Right lobe of liver (tissue), 6 donors: ENCODE measurements around the gene RBFOX2. TPM values are rescaled to one million over a fixed set of nuclear protein-coding genes. Genes with fewer than 3 reads are reported as not detected.
"Not testable (repeated sequence)": the region's sequence is repeated elsewhere in the genome, so short reads cannot be mapped to it uniquely, and the experiment has no call there.

Source experiments
- ATAC-seq, 4 donors: fragments of 200-7000 bp; cut with Tn5 transposase; one replicate each; pipeline ENCODE4 v1.9.1; 2020; ENCODE audit warnings: mild to moderate bottlenecking in 4 of 4, moderate library complexity in 4 of 4
- DNase-seq, 3 donors: peaks; one replicate each; pipeline ENCODE4 v3.0.0-alpha.2; 2020
- H3K27ac ChIP-seq, 3 donors: fragments of 200-600 bp; one replicate each; pipeline ENCODE4 v1.8.0; 2022
- H3K27me3 ChIP-seq, 2 donors: fragments of 200-600 bp; one replicate each; pipeline ENCODE4 v1.8.0; 2022
- H3K36me3 ChIP-seq, 4 donors: fragments of 200-600 bp; sonication (generic) in 1 of 4; one replicate each; pipeline versions ENCODE4 v1.5.1 to v1.8.0; 2017 to 2022; ENCODE audit warnings: control low read depth in 1 of 4
- H3K4me1 ChIP-seq, 4 donors: fragments of 200-600 bp; sonication (generic) in 1 of 4; one replicate each; pipeline versions ENCODE4 v1.5.1 to v1.8.0; 2017 to 2022; ENCODE audit warnings: control low read depth in 1 of 4
- H3K4me3 ChIP-seq, 3 donors: fragments of 200-600 bp; one replicate each; pipeline ENCODE4 v1.8.0; 2022
- H3K9me3 ChIP-seq, 4 donors: fragments of 200-600 bp; sonication (generic) in 1 of 4; one replicate each; pipeline versions ENCODE4 v1.5.1 to v1.8.0; 2017 to 2022; ENCODE audit warnings: control low read depth in 1 of 4
- CTCF ChIP-seq, 4 donors: fragments of 200-600 bp in 3 of 4; fragments of 450-650 bp in 1 of 4; IDR thresholded peaks; one replicate each; pipeline versions ENCODE4 v1.5.1 to v1.8.0; 2016 to 2022; ENCODE audit warnings: antibody characterized with exemption in 4 of 4, mild to moderate bottlenecking in 2 of 4
- POLR2A ChIP-seq: fragments of 450-650 bp; IDR thresholded peaks from one replicate; pipeline ENCODE4 v1.6.1; 2017; ENCODE audit warnings: antibody characterized with exemption, mild to moderate bottlenecking
- WGBS: methylation state at CpG from one replicate; pipeline ENCODE4 v1.1.6; 2018; ENCODE audit warnings: low coverage, low lambda C conversion rate; ENCODE audit not compliant: insufficient coverage; ENCODE audit errors: missing lambda C conversion rate; 5-methylcytosine and 5-hydroxymethylcytosine counted together
- intact Hi-C, 2 donors: fragments of 100-400 bp; cut with DNase I; formaldehyde crosslinking; loops; one replicate each; pipeline versions ENCODE4 v1.11.2 to v1.14.1; 2022
- total RNA-seq, 6 experiments: library from RNA; depleted of rRNA in 2 of 6; stranded (reverse); fragments of >200 nt in 2 of 6; fragmentation: NEBNext Ultra II Directional in 3 of 6; extraction: Animal tissue kit (Norgen Biotek cat#: 25700) in 3 of 6; gene quantifications; one replicate each; pipeline versions ENCODE4 v1.1.0 to v1.2.4, GENCODE V29; 2016 to 2023
- donor health status: DM: no; HTN: yes; CAD: no.
- donor health status: DM: no; HTN: no; CAD: no.
- donor health status: DM: no; HTN: no; CAD: no.
- donor health status: DM: no; HTN: yes; CAD: no.
- donor health status: DM: no; HTN: yes; CAD: no.

The RBFOX2 gene
- total RNA-seq, 6 experiments from 2014 or later: 23.9 to 36.5 (median 29.5) TPM

GRCh38 chr22:35792506-35792905, 236.1 kb downstream of the RBFOX2 start:
- H3K4me3 ChIP-seq: no peak overlapping the region
- no peaks in the 10 kb centered on the region for H3K36me3 ChIP-seq
- H3K27me3 ChIP-seq: no peaks in the 10 kb centered on the region
- DNase-seq (no peak), ATAC-seq (no peak)
- no peaks in the 10 kb centered on the region for H3K9me3 ChIP-seq
- no peak overlapping the region for H3K27ac ChIP-seq
- peaks cover 0 to 8% (median 2%) of the 10 kb centered on the region in 4 donors for H3K4me1 ChIP-seq
- WGBS: 78% methylated on average over 4 of the region's 4 CpGs
- intact Hi-C loops: no loop called here
- TF ChIP-seq POLR2A: no peak
- no peak for TF ChIP-seq CTCF (IDR thresholded peaks at IDR 0.05)

GRCh38 chr22:35791788-35792187, 236.8 kb downstream of the RBFOX2 start:
- ATAC-seq: peak in 1 of 4 donors; percentile 52

GRCh38 chr22:35785181-35785923, 243.3 kb downstream of the RBFOX2 start:
- H3K27me3 ChIP-seq: no peaks in the 10 kb centered on the region
- no peaks in the 10 kb centered on the region for H3K4me1 ChIP-seq
- no peak overlapping the region for H3K27ac ChIP-seq
- H3K36me3 ChIP-seq: peaks cover 0 to 9% (median 0%) of the 10 kb centered on the region in 4 donors
- ATAC-seq (no peak), DNase-seq (no peak)
- intact Hi-C loops: no loop called here
- H3K4me3 ChIP-seq: no peak overlapping the region
- no peaks in the 10 kb centered on the region for H3K9me3 ChIP-seq
- TF ChIP-seq CTCF (IDR thresholded peaks at IDR 0.05) (no peak), POLR2A (no peak)
- WGBS: 77% methylated on average over 4 of the region's 4 CpGs

More at GRCh38 chr22:35791788-35792187, 236.8 kb downstream of the RBFOX2 start:
- H3K36me3 ChIP-seq, H3K27ac ChIP-seq, DNase-seq, H3K9me3 ChIP-seq, H3K4me1 ChIP-seq, intact Hi-C loops, H3K27me3 ChIP-seq, H3K4me3 ChIP-seq: not testable (repeated sequence)
- 43% methylated on average over 1 of the region's 2 CpGs for WGBS

DNA sequence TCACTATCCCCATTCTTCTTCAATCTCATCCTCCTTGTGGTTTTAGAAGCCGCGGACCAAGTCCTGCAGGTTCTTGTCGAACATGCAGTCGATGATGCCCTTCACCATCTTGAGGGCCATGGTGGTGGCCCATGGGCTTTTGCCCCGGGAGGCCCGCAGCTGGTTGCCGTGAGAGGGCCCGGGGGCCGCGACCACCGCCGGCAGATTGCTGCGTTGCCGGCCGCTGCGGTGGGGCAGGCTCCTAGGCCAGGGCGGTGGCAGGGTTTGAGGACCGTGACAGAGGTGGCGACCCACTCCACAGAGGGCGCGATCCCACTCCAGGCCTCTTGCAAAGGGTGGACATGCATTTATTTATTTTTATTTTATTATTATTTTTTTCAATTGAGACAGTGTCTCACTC, 244.0 kb downstream of the RBFOX2 start:
- DNase-seq (no peak), ATAC-seq (peak in 1 of 4 donors; percentile 25)
- H3K27ac ChIP-seq: no peak overlapping the region
- no peak overlapping the region for H3K4me3 ChIP-seq
- no peaks in the 10 kb centered on the region for H3K4me1 ChIP-seq
- intact Hi-C loops: no loop called here
- peaks cover 0 to 9% (median 0%) of the 10 kb centered on the region in 4 donors for H3K36me3 ChIP-seq
- TF ChIP-seq CTCF (IDR thresholded peaks at IDR 0.05) (no peak), POLR2A (no peak)
- 100% methylated on average over 4 of the region's 21 CpGs for WGBS
- no peaks in the 10 kb centered on the region for H3K27me3 ChIP-seq
- no peaks in the 10 kb centered on the region for H3K9me3 ChIP-seq

DNA sequence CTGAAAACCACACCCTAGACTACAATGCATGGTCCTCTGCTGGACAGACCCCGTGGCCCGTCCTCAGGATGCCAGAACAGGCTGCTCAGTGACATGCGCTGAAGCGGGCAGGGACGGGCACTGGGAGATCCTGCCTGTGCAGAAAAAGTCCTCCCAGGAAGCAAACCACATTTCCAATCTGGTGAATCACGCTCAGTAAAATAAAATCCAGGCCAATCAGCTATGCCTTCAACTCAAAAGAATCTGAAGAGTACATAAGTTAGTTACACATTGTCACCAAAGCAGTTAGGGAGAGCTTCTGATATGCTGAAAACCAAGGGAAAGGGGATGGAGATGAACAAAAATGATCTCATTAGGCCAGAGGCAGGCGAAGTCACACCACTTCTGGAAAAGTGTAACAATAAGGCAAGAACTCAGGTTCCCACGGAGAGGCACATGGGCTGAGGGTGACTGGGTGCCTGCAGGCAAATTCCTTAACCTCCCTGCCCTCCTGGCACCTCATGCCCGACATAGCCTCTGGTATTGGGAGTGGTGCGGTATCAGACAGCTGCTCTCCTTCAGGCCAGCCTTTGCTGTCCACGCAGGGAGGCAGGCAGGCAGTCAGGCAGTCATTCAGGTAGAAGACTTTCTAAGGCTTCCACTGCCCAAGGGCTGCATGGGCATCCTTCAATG, 244.5 kb downstream of the RBFOX2 start:
- TF ChIP-seq CTCF (IDR thresholded peaks at IDR 0.05) (no peak), POLR2A (no peak)
- H3K27me3 ChIP-seq: no peaks in the 10 kb centered on the region
- H3K9me3 ChIP-seq: no peaks in the 10 kb centered on the region
- WGBS: 93% methylated on average over 2 of the region's 11 CpGs
- peaks cover 0 to 9% (median 0%) of the 10 kb centered on the region in 4 donors for H3K36me3 ChIP-seq
- peak in 1 of 4 donors; percentile 30 for ATAC-seq
- no peak overlapping the region for H3K27ac ChIP-seq
- no peak for DNase-seq
- H3K4me3 ChIP-seq: no peak overlapping the region
- intact Hi-C loops: no loop called here
- H3K4me1 ChIP-seq: no peaks in the 10 kb centered on the region
